H7 (cell line): ENCODE measurements around the gene TCAP. TPM values are rescaled to one million over a fixed set of nuclear protein-coding genes. Genes with fewer than 3 reads are reported as not detected.

Source experiments
- DNase-seq: peaks from one replicate; pipeline ENCODE4 v3.0.0; 2012
- H3K27me3 ChIP-seq: 2 replicates; pipeline ENCODE4 v1.6.0; 2011; ENCODE audit warnings: mild to moderate bottlenecking, low read length; ENCODE audit not compliant: control insufficient read depth, insufficient read depth
- H3K36me3 ChIP-seq: replicated peaks from 2 replicates; pipeline ENCODE4 v1.5.1; 2011; ENCODE audit warnings: low read length; ENCODE audit not compliant: control insufficient read depth, insufficient read depth
- H3K4me3 ChIP-seq: 2 replicates; pipeline ENCODE4 v1.5.1; 2011; ENCODE audit warnings: low read depth, mild to moderate bottlenecking, control low read depth, low read length, moderate library complexity; ENCODE audit not compliant: insufficient read depth
- total RNA-seq: library from RNA; depleted of rRNA; stranded (reverse); fragments of >200 nt; shearing (Covaris generic); gene quantifications from 2 replicates; pipeline ENCODE4 v1.2.3, GENCODE V29; 2014

TCAP gene
- total RNA-seq, 1 experiment from 2014 or later: 0.69 TPM

DNA sequence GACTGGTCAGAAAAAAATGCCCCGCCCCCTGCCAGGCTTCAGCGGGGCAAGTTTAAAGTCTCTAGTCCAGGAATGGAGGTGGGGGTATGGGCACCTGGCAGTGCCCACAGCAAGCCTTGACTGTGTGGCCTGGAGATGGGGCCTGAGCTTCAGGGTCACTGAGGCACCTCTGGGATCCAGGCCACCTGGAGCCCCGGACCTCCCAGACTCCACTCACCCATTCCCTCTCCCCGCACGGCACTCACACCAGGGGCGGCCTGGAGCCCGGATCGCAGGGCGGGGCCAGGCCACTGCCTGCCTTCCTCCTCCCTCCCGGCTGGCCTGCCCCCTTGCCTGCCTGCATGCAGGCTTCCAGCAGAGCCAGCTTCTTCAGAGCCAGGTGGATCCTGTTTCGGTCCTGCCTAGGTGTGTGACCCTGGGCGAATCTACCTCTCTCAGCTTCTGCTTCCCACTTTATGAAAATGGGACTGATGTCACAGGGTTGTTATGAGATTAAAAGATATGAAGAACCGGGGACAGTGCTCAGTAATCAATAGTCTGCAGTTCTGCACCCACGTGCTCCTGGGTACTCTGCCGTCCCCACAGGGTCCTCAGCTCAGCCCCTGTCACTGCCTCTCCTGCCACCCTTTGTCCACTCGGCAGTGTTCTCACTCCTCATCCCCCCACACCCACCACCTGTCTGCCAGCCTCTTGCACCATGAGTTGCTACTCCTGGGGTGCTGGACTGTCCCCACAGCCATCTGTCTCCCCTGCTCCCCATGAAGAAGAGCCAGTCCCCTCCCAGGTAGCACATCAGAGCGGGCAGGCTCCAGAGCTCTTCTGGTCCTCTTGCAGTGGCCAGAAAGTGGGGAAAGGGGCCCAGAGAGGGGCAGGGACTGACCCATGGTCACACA lies 1.2 kb upstream of the TCAP start:
- peak; percentile 95 for DNase-seq
- peaks cover 33% of the 10 kb centered on the region for H3K27me3 ChIP-seq

DNA sequence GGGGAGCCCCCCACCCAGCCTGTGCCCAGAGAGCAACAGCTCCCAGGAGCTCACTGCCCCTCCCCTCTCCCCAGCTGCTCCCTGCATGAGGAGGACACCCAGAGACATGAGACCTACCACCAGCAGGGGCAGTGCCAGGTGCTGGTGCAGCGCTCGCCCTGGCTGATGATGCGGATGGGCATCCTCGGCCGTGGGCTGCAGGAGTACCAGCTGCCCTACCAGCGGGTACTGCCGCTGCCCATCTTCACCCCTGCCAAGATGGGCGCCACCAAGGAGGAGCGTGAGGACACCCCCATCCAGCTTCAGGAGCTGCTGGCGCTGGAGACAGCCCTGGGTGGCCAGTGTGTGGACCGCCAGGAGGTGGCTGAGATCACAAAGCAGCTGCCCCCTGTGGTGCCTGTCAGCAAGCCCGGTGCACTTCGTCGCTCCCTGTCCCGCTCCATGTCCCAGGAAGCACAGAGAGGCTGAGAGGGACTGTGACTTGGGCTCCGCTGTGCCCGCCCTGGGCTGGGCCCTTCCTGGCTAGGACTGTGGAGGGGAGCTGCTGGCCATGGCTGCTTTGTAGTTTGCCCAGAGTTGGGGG lies 584 bp downstream of the TCAP start:
- DNase-seq: peak; percentile 74
- Histone ChIP-seq H3K27me3 (peaks cover 36% of the 10 kb centered on the region), H3K36me3 (peaks cover 2% of the 10 kb centered on the region), H3K4me3 (no peak overlapping the region)

More for the DNA sequence above, 1.2 kb upstream of the TCAP start:
- H3K4me3 ChIP-seq: peak overlapping the region; percentile 38
- peaks cover 4% of the 10 kb centered on the region for H3K36me3 ChIP-seq

DNA sequence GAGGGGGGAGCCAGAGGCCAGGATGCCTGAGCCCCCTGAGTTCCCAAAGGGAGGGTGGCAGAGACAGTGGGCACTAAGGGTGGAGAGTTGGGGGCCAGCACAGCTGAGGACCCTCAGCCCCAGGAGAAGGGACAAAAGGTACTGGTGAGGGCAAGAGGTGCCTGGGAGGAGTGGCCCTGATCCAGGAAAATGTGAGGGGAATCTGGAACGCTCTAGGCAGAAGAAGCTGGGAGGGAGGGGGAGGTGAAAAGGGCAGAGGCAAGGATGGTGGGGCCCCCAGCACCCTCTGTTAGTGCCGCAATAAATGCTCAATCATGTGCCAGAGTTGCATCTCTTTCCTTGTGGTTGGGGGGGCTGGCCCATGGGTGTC lies 1.1 kb downstream of the TCAP start:
- no peak overlapping the region for H3K4me3 ChIP-seq
- H3K36me3 ChIP-seq: peaks cover under 1% of the 10 kb centered on the region
- DNase-seq: peak; percentile 69
- H3K27me3 ChIP-seq: peaks cover 36% of the 10 kb centered on the region

DNA sequence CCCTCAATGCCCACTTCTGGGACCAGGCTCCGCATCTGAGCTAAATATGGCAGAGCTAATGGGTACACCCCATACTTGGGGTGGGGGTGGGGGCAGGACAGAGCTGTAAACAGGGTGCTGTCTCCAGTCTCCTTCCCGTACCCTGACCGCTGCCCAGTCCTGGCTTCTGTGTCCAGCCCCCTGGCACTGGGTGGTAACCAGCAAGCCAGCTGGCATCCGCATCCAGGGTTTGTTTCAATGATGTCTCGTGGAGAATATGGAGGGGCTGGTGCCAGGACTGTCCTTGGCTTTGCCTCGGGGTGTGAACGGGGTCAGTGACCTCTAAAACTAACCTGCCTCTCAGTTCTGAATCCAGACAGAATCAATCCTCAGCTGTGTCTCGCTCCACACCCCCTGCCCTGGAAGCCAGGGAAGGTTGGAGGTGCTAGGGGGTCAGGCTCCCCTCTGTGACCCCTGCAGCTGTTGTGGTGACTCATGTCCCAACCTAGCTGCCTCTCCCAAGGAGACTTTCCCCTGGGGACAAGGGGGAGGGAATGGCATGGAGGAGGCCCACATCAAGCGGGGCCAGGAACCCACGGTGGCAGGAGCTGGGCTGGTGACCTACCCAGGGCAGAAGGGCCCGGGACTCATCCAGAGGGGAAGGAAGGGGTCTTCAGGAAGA lies 1.6 kb downstream of the TCAP start:
- 0 out of 2 replicates have a peak overlapping the region, but pooled peaks have one; percentile 49 for H3K4me3 ChIP-seq
- H3K27me3 ChIP-seq: peaks cover 36% of the 10 kb centered on the region
- DNase-seq: peak; percentile 53
- no peaks in the 10 kb centered on the region for H3K36me3 ChIP-seq

DNA sequence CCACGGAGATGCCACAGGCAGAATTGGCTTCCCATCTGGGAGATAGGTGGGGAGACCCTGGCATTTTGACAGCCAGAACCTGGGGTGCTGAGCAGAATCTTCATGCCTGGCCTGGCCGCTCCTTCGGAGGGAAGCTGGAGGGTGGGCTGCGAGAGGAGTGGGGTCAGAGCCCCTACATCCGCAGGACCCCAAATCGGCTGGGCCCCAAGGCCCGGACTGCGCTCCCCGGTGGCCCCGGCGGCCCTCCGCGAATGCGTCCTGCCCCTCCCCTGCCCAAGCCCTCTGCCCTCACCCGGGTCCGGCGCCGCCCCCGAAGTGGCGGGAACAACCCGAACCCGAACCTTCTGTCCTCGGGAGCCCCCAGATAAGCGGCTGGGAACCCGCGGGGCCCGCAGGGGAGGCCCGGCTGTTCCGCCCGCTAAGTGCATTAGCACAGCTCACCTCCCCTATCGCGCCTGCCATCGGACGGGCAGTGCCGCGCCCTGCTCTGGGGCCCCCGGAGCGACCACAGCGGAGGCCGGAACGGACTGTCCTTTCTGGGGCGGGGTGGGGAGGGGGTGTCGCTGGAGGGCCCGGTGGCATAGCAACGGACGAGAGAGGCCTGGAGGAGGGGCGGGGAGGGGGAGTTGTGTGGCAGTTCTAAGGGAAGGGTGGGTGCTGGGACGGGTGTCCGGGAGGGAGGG lies 2.3 kb downstream of the TCAP start:
- DNase-seq: peak; percentile 89
- Histone ChIP-seq H3K4me3 (peak overlapping the region; percentile 49), H3K27me3 (peaks cover 36% of the 10 kb centered on the region), H3K36me3 (no peaks in the 10 kb centered on the region)

DNA sequence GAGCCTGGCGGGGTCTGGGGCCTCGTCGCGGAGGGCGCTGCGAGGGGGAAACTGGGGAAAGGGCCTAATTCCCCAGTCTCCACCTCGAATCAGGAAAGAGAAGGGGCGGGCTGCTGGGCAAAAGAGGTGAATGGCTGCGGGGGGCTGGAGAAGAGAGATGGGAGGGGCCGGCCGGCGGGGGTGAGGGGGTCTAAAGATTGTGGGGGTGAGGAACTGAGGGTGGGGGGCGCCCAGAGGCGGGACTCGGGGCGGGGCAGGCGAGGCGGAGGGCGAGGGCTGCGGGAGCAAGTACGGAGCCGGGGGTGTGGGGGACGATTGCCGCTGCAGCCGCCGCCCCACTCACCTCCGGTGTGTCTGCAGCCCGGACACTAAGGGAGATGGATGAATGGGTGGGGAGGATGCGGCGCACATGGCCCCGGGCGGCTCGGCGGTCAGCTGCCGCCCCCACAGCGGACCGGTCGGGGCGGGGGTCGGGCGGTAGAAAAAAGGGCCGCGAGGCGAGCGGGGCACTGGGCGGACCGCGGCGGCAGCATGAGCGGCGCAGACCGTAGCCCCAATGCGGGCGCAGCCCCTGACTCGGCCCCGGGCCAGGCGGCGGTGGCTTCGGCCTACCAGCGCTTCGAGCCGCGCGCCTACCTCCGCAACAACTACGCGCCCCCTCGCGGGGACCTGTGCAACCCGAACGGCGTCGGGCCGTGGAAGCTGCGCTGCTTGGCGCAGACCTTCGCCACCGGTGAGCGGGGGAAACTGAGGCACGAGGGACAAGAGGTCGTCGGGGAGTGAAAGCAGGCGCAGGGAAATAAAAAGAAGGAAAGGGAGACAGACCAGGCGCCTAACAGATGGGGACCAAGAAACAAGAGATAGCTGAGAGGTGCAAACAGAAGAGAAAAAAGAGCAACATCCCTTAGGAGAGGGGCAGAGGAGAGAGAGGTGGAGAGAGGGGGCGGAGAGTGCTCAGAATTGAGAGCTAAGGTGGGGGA lies 3.1 kb downstream of the TCAP start, which contains the start of gene PNMT:
Gene PNMT (plus strand): TSS at position 509 of the 980 bp plus-strand sequence. CDS start 23 bp downstream, at position 532.
- Histone ChIP-seq H3K27me3 (peaks cover 36% of the 10 kb centered on the region), H3K36me3 (no peaks in the 10 kb centered on the region), H3K4me3 (peak within 1 kb of the TSS; percentile 49)
- peak; percentile 95 for DNase-seq

DNA sequence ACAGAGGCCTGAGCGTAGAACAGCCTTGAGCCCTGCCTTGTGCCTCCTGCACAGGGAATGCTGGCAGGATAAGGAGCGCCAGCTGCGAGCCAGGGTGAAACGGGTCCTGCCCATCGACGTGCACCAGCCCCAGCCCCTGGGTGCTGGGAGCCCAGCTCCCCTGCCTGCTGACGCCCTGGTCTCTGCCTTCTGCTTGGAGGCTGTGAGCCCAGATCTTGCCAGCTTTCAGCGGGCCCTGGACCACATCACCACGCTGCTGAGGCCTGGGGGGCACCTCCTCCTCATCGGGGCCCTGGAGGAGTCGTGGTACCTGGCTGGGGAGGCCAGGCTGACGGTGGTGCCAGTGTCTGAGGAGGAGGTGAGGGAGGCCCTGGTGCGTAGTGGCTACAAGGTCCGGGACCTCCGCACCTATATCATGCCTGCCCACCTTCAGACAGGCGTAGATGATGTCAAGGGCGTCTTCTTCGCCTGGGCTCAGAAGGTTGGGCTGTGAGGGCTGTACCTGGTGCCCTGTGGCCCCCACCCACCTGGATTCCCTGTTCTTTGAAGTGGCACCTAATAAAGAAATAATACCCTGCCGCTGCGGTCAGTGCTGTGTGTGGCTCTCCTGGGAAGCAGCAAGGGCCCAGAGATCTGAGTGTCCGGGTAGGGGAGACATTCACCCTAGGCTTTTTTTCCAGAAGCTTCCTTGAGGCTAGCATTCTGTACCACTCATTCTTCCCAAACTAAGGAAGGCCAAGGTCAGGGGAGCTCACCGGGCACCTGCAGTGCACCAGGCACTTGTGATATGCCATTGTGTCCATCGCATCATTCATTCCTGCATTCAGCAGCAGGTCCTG lies 5.0 kb downstream of the TCAP start:
- H3K27me3 ChIP-seq: peaks cover 36% of the 10 kb centered on the region

DNA sequence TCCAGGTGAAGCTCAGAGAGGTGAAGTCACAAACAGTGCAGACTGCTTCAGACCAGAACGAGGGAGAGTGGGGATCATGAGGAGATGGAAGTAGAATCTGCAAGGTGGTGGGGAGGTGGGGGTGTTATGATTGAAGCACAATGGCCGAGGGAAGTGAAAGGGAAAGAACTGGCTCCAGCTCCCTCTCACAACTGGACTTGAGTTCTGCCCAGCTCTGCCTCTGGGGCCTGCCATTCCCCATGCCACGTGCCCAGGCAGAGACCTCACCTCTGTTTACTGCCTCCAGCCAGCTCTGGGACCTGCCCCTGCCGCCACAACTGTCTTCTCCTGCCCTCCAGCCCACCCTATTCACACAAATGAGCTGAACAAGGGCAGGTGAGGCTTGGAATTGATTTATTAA lies 5.6 kb downstream of the TCAP start:
- H3K27me3 ChIP-seq: peaks cover 34% of the 10 kb centered on the region

More for the DNA sequence above, 5.0 kb downstream of the TCAP start:
- Histone ChIP-seq H3K4me3 (no peak overlapping the region), H3K36me3 (no peaks in the 10 kb centered on the region)
- DNase-seq: no peak

DNA sequence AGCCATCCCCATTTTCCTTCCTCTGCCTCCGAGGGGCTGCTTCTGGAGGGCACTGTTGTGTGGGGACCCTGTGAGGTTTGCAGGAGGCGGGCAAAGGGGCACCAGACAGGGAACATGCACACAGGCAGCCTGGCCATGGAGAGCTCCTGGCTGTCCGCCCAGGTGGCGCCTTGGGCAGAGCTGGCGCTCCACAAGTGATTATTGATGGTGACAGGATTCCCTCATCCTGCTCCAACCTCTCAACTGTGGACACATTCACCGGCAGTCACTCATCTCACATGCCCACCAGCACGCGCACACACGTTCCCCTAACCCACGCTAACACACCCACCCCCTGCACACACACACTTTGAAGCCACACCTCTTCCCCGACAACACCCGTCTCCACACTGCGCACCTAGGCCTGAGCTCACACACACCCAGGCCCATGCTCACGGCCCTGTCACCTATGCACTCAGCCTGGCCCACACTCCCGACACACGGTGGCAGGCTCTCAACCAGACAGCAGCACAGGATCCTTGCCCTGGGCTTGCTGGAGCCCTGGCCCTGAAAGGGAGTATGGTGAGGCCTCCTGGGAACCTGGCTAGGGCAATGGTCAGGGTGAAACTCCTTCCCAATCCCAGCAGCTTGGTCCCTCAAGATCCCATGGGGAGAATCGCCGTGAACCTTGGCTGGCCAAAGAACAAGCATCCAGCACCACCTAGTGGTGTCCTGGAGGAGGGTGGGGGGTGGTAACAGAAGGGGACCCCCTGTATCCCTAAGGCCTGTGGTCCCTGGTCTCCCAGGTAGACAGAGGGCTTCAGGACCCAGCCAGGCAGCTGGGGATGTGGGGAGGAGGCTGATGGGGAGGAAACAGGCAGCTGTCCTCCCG lies 6.7 kb downstream of the TCAP start:
- H3K27me3 ChIP-seq: peaks cover 22% of the 10 kb centered on the region
- no peak overlapping the region for H3K4me3 ChIP-seq
- H3K36me3 ChIP-seq: no peaks in the 10 kb centered on the region
- peak; percentile 97 for DNase-seq

More for the DNA sequence above, 5.6 kb downstream of the TCAP start:
- Histone ChIP-seq H3K4me3 (no peak overlapping the region), H3K36me3 (no peaks in the 10 kb centered on the region)
- DNase-seq: no peak

DNA sequence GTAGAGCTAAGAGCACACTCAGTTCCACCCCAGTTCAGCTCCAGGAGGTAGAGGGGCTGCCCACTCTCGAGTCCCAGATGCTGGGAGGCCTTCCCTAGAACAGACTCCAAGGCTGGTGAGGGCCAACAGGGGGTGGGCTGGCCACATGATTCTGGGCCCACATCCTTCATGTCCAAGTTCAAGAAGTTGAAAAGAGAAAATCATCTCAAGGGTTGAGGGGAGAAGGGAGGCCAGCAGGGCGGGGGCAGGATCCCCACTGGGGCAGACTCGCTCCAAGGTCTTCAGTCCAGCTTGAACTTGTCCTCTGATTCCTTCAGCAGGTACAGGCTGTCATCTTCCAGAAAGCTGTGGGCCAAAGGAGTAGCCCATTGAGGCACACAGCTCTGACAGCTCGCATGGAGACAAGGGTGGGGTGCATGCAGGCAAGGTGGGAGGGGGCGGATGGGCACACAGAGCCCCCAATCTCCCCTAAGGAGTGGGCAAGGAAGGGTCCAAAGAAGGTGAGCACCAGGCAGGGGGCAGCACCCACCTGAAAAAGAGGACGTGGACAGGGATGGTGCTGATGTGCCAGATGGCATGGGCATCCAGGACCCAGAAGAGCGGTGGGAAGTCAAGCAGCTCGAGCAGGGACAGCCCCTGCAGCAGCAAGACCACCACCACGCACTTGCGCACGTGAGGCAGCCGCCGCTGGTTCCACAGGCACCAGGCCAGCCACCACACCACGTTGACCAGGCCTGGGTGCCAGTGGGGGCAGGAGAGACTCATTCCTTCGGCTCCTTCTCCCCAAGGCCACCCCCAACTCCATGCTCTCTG lies 7.6 kb downstream of the TCAP start:
- Histone ChIP-seq H3K36me3 (no peaks in the 10 kb centered on the region; the same call in 1 of the 2 replicates), H3K27me3 (peaks cover 14% of the 10 kb centered on the region), H3K4me3 (no peak overlapping the region)
- no peak for DNase-seq

DNA sequence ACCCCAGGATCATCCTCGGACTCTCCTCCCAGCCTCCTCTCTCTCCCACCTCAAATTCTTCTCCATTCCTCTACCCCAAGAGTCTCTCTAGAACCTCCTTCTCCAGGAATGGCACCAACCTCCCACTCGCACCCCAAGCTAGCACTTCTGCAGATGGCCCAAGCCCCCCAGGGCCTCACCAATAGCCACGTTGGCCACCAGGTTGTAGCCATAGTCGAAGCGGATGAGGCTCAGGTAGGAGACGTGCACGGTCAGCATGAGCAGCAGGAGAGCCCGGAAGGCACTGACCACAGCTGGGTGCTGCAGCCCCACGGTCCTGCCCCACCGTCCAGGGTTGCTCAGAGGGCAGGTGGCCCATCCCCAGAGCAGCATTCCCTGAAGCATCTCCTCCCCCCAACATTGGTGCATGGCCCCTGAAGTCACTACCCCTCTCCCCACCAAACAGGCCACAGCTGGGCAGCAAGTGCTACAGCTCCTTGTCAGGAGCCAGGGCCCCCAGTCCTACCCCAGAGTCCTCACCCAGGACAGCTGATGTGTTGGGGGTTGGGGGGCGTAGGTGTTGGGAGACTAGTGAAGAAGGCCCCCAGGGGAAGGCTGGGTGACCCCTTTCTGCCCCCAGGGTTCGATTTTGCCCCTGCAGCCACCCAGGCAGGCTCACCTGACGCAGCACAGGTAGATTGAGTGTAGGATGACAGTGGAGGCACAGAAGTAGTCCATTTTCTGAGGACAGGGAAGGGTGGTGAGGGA lies 8.4 kb downstream of the TCAP start:
- no peak overlapping the region for H3K4me3 ChIP-seq
- no peaks in the 10 kb centered on the region; the same call in 1 of the 2 replicates for H3K36me3 ChIP-seq
- H3K27me3 ChIP-seq: peaks cover 6% of the 10 kb centered on the region
- no peak for DNase-seq
